ENCODE data around the gene CDKL1.
"Not testable (repeated sequence)": the region's sequence is repeated elsewhere in the genome, so short reads cannot be mapped to it uniquely, and the experiment has no call there.

CDKL1 gene

DNA sequence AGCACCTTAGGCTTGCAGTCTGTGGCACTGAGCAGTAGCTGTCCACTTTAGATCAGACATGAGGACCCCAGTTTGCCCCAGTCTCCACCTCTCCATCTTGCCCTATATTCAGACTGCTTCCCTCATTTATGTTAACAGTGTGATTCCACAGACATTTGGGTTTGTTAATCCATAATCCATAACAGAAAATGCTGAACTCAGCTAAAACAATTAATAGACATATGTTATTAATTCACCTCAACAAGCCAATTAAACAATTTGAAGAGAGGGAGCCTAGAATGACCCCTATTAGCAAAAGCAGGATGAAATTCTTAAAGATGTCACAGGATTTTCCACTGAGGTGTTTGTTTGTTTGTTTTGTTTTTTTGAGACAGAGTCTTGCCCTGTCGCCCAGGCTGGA lies 9.1 kb downstream of the CDKL1 start:
- FAIRE-seq = no peak

DNA sequence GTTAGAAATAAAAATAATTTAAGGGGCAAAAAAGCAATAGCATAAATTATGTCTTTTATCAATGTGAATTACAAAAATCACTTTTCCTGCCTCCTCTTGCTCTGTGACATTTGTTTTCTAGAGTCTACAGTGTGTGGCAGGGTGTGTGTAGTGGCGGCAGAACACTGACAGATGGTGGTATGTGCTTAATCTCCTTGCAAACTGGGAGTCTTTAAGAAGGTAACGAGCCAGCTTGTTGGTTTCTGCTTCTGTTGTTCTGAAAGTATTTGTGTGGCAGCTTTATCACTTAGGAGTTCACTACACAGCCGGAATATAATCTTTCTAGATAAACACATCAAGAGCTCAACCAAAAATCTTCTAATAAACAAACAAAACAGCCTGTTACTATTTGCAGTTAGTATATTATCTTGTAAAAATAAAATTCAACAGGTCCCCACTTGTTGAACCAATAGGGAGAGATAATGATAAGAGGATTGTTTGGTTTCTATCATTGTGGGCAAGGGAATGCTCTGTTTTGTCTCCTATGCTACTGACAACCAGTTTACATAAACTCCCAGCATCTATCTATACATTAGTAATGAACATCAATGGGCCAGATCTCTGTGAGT lies 13.0 kb downstream of the CDKL1 start:
- no peak for FAIRE-seq

DNA sequence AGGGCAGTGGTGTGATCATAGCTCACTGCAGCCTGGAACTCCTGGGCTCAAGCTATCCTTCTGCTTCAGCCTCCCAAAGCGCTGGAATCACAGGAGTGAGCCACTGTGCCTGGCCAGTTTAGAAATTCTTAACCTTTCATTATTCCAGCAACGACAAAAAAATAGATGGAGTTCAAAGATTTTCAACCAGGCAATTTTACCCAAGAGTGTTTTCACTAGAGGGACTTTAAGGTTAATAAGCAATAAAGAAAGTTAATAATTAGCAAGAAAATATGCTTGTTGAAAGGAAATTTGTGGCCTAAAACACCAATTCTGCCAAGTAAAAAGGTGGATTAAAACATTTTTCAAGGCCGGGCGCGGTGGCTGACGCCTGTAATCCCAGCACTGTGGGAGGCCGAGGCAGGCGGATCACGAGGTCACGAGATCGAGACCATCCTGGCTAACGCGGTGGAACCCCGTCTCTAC lies 14.8 kb downstream of the CDKL1 start:
- FAIRE-seq = no peak

DNA sequence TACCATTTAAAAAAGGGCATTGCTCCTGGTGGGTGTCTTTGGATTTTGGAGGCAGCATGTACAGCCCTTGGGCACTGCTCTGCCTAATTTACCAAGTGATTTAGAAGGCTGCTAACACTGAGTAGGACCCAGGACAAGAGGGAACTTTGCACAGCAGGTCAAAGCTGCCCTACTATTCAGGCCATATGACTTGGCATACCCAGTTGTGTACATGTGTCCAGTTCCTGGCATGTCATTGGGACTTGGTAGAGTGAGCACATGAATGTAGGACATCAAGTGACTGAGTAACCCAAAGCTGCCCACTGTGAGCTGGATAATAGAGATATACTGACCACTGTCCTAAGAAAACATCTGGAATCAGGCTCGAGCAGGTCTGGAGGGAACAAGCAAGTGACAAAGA lies 15.7 kb downstream of the CDKL1 start:
- FAIRE-seq = no peak

DNA sequence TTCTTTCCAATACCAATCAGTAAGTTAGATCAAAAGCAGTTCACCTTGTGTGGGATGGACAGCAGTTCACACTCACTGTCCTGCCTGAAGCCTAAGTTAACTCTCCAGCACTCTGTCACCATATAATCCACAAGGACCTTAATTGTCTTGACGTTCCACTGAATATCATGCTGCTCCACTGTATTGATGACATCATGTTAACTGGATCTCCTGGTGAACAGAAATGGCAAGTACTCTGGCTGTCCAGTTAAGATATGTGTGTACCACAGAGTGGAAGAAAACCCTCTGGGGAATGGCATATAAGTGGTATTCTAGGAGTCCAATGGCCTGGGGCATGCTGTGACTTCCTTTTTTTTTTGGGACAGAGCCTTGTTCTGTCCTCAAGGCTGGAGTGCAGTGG lies 16.2 kb downstream of the CDKL1 start:
- FAIRE-seq = no peak

DNA sequence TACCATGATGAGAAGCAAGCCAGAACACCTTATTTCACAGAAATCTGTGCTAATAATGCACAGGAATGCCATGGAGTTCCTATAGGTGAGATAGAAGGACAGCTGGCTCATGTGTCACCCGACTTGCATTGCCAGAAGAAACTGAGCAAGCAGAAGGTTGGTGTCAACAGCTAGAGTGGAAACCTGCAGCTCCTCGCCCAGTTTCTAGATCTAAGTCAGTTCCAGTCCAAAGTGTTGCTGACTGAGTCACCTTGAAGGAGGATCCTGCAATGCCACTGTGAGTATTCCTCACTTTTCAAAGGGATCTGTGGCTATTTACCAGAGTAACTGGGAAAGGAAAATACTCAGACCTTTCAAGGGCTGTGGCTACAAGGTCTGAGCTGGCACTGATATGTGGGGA lies 17.1 kb downstream of the CDKL1 start:
- no peak for FAIRE-seq

DNA sequence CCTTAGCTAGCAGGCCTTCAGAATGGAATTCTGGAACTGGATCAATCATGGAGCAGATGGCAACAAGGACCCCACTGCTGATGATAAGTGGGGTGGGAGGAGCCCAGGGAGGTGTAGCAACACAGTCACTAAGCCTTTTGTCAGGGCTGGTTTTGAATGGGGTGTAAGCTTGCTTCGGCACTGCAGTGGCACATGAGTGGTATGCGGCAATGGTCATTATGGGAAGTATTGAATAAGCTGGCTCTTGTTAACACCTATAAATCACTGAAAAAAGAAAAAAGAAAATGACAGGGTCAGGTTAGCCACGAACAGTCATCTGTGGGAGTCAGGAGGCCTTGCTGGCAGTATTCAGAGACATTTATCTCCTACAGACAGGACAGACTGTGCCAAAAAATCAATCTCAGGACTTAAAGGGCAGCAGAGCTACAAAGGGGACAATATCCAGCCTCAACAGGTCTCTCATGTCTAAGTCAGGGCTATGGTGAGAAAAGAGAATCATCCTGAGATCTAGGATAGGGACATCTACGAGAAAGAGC lies 19.1 kb downstream of the CDKL1 start:
- no peak for FAIRE-seq

DNA sequence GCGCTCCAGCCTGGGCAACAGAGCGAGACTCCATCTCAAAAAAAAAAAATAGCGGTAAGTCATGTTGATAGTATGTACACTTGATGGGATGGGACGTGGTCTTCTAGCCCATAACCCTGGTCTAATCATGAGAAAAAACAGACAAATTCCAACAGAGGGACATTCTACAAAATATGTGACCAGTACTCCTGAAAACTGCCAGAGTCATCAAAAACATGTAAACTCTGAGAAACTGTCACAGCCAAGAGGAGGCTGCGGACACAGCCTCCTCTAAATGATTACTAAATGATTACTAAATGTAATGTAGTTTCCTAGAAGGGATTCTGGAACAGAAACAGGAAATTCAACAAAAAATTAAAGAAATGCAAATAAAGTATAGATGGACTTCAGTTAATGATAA lies 20.9 kb downstream of the CDKL1 start:
- FAIRE-seq = no peak

DNA sequence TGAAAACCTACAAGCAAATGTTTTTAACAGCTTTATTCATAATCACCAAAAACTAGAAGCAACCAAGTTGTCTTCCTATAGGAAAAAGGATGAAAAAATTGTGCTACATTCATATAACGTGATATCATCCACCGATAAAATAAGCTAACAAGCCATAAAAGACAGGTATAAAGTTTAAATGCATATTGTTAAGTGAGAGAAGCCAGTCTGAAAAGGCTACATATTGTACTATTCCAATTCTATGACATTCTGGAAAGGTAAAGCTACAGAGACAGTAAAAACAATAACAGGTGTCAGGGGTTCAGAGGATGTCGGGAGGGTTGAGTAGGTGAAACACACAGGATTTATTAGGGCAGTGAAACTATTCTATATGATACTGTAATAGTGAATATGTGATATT lies 22.7 kb downstream of the CDKL1 start:
- no peak for FAIRE-seq

DNA sequence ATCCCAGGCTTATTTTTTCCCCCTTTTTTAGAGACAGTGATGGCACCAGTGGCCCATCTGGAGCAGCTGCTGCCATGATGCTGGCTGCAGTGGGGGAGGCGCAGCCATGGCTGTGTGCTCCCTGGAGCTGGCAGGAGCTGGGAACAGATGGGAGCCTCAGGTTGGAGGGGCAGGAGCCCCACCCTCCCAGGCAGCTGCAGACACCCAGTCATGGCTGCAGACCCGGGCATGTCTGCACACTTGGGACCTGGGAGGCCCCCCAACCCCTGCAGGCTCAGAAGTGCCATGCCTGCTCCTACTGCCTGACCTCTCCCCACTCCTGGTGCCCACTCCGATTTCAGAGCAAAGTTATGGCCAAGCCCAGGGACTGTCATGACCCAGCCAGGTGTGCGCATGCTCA lies 25.1 kb downstream of the CDKL1 start:
- FAIRE-seq = no peak

DNA sequence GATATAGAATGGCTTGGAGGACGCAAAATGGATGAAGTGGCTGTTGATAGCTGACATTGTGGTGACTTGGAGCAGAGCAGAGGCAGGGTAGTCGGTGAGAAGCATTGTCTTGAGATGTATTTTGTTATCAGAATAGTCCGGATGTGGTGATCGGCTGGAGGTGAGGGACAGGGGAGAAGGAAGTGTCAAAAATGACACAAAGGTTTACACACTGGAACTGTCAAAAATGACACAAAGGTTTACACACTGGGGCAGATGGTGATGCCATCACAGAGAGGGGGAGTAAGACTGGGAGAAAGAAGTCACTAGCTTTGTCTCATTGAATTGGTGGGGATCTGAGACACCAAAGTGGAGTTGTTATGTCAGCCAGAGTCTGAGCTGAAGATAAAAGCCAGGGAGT lies 30.1 kb downstream of the CDKL1 start:
- no peak for FAIRE-seq

DNA sequence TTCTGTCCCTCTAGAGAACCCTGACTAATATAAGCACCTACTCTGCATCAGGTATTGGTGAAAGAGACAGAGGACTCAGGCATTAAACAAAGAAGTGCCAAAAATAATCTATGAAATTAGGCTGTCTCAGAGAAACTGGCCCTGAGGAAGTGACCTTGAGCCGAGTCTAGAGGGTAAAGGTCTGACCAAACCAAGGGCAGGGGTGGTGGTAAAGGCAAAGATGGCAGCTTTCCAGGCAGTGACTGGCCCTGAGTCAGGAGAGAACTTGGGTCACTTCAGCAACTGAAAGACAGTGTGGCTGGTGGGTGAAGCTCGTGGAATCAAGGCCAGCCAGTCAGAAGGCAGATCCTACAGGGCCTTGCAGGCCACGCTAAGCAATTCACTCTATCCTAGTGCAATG lies 30.6 kb downstream of the CDKL1 start:
- FAIRE-seq = no peak

DNA sequence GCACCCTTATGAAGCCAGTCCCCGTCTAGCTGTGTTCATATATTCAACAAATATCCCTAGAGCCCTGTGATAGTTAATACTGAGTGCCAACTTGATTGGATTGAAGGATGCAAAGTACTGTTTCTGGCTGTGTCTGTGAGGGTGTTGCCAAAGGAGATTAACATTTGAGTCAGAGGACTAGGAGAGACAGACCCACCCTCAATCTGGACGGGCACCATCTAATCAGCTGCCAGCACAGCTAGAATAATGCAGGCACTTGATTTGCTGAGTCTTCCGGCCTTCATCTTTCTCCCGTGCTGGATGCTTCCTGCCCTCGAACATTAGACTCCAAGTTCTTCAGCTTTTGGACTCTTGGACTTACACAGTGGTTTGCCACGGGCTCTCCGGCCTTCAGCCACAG lies 31.1 kb downstream of the CDKL1 start:
- FAIRE-seq = not testable (repeated sequence)

DNA sequence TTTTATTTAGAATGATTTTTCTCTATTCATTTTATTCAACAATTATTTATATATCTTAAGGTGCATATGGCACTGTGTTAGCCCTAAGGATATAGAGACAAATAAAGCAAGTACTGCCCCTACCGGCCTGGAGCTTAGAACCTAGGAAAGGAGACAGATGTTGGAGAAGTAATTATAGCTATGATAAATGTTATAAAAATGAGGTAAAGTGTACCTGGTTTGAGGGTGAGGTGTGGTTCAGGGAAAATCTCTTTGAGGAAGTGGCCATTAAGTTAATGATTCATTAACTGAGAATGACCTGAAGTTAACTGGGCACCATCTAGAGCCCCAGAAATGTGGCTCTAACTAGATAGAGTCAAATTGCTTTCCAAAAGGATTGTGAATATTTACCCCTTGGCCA lies 31.9 kb downstream of the CDKL1 start:
- FAIRE-seq = peak; percentile 71

DNA sequence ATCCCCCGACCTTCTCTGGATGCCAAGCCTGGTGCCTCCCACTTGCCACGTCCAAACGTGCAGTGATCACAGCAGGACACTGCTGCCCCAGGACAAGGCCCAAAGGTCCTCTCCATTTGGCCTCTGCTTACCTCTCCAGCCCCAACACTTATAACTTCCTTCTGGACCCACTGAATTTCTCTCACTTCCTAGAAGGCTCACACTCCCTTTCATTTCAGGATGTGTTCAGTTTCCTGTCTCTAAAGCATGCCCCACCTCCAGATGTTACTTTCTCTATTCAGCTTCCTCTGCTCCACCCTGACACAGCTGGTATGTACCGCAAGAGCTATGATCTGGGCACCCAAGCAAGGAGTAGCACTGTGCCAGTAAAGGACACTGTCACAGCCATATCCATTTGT lies 33.0 kb downstream of the CDKL1 start:
- FAIRE-seq = no peak

DNA sequence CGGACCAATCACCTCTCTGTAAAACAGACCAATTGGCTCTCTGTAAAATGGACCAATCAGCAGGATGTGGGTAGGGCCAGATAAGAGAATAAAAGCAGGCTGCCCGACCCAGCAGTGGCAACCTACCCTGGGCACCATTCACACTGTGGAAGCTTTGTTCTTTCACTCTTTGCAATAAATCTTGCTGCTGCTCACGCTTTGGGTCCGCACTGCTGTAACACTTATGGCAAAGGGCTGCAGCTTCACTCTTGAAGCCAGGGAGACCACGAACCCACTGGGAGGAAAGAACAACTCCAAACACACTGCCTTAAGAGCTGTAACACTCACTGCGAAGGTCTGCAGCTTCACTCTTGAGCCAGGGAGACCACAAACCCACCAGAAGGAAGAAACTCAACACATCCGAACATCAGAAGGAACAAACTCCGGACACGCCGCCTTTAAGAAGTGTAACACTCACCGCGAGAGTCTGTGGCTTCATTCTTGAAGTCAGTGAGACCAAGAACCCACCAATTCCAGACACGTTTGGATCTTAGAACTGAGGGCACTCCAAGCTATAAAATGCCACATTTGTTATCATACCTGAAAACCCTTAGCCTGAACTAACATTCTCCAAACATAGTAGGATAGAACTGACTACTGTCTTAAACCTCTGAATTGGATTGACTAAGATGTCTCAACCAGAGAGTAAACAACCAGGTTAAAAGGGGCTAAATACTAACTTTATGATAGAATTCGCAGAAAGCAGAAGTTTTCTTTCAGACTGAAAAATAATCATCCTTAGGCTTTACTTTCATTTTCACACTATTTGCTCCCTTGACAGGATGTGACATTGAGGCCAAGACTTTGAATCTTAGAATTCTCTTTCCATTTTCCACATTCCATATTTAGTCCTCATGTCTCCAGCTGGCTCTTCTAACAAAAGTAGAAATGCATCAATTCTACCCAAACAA lies 33.6 kb downstream of the CDKL1 start:
- no peak for FAIRE-seq

DNA sequence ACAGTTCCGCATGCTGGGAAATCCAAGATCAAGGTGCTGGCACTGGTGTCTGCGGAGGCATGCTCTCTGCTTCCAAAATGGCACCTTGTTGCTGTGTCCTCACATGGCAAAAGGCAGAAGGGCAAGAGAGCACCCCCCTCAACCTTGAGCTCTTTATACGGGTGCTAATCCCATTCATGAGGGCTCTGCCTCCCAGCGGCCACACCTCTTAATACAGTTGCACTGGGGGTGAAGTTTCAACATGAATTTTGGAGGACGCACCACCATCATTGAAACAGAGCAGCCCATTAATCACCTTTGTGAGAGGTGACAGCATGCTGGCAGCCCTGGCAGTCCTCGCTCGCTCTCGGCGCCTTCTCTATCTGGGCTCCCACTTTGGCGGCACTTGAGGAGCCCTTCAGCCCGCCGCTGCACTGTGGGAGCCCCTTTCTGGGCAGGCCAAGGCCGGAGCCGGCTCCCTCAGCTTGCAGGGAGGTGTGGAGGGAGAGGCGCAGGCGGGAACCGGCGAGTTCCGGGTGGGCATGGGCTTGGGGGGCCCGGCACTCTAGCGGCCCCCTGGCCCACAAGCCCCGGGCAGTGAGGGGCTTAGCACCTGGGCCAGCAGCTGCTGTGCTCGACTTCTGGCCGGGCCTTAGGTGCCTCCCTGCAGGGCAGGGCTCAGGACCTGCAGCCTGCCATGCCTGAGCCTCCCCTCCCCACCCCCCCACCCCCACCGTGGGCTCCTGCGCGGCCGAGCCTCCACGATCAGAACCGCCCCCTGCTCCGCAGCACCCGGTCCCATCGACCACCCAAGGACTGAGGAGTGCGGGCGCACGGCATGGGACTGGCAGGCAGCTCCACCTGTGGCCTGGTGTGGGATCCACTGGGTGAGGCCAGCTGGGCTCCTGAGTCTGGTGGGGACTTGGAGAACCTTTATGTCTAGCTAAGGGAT lies 34.9 kb downstream of the CDKL1 start:
- not testable (repeated sequence) for FAIRE-seq

DNA sequence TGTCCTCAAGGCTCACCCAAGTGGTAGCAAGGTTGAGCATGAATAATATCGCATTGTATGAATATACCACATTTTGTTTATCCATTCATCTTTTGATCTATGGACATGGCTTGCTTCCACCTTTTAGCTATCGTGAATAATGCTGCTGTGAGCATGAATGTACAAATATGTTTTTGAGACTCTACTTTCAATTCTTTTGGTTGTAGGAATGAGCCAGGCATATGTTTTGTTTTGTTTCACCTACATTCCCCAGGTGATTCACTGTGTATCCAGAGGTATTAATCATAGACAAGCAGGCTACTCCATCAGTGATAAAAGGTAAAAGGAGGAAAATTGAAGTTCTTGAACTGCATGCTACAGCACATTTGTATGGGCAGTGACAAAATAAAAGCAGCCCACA lies 35.8 kb downstream of the CDKL1 start:
- FAIRE-seq = no peak

DNA sequence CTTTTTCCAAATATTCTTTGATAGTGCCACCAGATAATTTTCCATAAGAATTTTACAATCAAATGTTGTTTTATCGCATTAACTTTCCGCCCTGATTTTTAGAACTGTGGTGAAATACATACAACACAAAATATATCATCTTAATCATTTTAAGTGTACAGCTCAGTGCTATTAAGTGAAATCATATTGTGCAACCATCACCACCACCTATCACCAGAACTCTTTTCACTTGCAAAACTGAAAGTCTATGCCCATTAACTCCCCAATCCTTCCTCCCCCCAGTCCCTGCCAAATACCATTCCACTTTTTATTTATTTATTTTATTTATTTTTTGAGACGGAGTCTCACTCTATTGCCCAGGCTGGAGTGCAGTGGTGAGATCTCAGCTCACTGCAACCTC lies 36.6 kb downstream of the CDKL1 start:
- FAIRE-seq = no peak

DNA sequence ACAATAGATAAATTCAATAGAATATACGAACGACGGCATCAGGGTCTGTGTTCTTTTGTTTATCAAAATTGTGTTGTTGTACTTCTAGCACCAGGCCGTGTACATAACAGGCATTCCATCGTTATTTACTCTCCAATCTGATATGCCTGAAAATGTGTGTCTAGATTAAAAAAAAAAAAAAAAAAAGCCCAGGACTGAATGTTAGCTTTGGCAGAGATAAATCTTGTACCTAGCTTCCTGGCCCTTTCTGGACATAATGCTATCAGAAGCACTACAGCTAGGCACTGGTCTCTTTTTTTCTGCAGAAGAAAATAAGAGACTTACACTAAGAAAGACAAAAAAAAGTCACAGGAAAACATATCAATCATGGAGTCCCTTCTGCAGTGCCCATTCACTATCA lies 37.0 kb downstream of the CDKL1 start:
- no peak for FAIRE-seq

DNA sequence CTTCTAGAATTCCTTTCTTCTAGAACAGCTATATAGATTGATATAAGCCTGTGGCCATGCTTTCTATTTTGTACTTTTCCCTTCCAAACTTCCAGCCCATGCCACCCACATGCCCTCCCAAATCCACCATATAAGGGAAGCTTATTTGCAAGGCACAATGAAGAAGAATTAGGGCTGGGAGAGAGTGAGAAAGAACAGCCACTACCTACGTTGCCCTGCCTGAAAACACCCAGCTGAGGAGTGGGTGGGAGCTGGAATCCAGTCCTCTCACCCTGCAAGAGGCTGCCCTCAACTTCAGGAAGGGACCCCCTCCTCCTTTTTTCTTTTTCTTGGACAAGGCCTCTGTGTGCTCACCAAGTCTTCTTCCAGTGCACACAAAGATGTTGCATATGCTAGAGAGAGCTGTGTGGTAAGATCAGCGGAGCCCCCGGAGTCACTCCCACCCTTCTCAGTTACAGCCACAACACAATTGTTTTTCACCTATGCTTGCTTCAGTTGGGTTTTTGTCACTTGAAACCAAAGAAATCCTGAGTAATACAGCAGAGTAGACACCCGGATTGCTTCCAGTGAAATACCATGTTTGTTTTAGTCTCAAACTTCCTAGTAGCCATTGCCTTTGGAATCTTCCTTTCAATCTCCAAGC lies 38.8 kb downstream of the CDKL1 start:
- FAIRE-seq = no peak

DNA sequence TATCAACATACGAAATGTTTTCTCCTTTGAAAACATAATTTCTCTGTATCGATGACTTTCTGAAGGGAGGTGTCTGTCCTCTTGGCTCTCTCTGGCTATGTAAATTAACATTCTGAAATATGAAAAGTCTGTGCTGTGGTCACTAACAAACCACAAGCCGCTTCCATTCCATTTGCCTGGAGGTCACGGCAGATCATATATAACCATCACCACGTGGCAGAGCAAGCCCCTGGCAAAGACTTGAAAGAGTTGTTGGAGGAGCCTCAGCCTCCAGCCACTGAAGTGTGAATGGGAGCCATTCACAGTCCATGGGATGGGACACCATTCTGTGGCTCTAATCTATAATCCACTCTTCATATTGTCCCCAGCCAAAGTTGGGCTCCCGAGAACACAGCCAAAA lies 39.6 kb downstream of the CDKL1 start:
- FAIRE-seq = no peak

Data from colon (tissue), 2 donors.